ENCODE results near the gene NEK6.
A peak's percentile ranks its signal among the peaks of the same experiment; 100 is the strongest.

NEK6 gene

DNA sequence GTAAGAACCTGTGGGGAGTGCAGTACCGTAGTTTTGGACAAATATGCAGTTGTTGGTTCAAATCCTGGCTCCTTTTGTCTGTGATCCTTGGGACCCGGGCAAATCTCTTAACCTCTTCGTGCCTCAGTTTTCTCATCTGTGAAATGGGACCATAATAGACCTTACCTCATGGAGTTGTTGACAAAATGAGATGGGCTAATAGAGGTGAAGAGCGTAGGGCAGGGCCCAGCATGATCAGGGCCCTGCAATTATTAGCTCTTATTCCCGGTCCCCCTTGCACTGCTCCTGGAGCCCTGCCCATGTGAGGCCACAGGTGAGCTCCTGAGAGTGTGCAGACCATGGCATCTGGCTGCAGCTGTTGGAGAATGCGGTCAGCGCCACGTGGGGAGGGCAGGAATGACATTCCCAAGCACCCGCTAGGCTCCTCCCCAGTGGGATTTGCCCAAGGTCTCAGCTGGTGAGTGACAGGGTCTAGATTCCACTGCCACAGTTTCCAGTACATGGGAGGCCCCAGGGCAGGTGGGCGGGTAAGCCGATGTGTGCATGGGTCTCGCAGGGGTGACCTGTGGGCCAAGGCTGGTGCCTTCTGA is 41.0 kb downstream of the NEK6 start:
- Histone ChIP-seq H3K9ac (ENCODE audit: low read length) (no peak overlapping the region), H3K4me2 (ENCODE audit: low read length, poor library complexity, severe bottlenecking) (no peak overlapping the region), H3K36me3 (ENCODE audit: control insufficient read depth in 1 of 2, insufficient read depth in 2 of 2, low read depth in 1 of 2, low read length in 2 of 2) (peaks cover 54 to 59% of the 10 kb centered on the region in 2 experiments), H4K8ac (ENCODE audit: low read length) (peak overlapping the region; percentile 73), H3K27me3 (ENCODE audit: control insufficient read depth in 1 of 2, insufficient read depth in 1 of 2, low read length in 2 of 2) (no peaks in the 10 kb centered on the region), H3K4me1 (ENCODE audit: control insufficient read depth, insufficient read depth, low read depth, low read length) (peaks cover 75% of the 10 kb centered on the region), H3K4me3 (ENCODE audit: insufficient read depth in 1 of 2, low read depth in 1 of 2, low read length in 2 of 2) (no peak overlapping the region), H3K27ac (ENCODE audit: low read length, poor library complexity, severe bottlenecking) (peak overlapping the region; percentile 92), H3K4ac (ENCODE audit: low read depth in 1 of 2, low read length in 2 of 2) (peak overlapping the region in 1 of 2 experiments; percentile 34), H2AK5ac (ENCODE audit: low read length, severe bottlenecking) (peak overlapping the region; percentile 89), H3K18ac (ENCODE audit: low read depth in 1 of 2, low read length in 2 of 2) (peak overlapping the region; percentile 40 to 44), H2BK5ac (ENCODE audit: low read depth, low read length, poor library complexity, severe bottlenecking) (no peak overlapping the region), H2AFZ (ENCODE audit: low read depth, low read length) (no peak overlapping the region), H2BK12ac (ENCODE audit: low read length in 2 of 2) (peak overlapping the region; percentile 42 to 51), H4K91ac (ENCODE audit: low read length) (peak overlapping the region; percentile 67), H3K9me3 (ENCODE audit: control insufficient read depth, low read length) (no peaks in the 10 kb centered on the region), H3K14ac (ENCODE audit: low read length in 2 of 2) (peak overlapping the region in 1 of 2 experiments; percentile 39), H3K23ac (ENCODE audit: low read length in 2 of 2) (no peak overlapping the region), H2BK15ac (ENCODE audit: low read depth, poor library complexity, severe bottlenecking) (no peak overlapping the region), H3K79me1 (replicated peaks; ENCODE audit: low read length, poor library complexity, severe bottlenecking) (peaks cover 13% of the 10 kb centered on the region), H2BK120ac (ENCODE audit: low read depth, low read length) (peak overlapping the region; percentile 55)
- WGBS: 86% methylated on average over 12 of the region's 12 CpGs
- DNase-seq: peak; percentile 71

DNA sequence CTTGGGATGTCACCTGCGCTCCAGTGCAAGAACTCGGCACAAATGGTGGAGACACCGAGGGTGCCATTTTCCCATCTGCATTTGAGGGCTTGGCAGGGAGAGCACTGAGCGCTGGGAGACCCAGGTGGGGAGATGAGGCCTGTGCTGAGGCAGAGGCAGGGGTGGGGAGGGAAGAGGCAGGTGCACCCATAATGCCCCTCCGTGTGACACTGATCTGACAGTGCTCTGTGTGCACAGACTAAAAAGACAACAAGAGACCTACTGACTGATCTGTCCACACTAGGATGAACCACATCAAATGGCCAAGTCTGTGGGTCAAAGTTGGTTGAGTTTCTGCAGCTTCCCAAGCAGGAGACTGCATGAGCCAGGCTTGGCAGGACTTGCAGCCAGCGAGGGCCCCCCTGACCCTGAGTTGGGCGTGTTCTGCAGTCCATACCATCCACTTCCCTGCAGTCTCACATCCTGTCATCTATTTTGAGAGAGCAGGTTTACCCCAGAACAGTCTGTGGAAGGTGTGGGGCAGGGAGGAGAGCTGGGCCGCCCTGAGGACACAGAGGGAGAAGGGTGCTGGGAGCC is 41.9 kb downstream of the NEK6 start:
- H3K36me3 ChIP-seq (ENCODE audit: control insufficient read depth in 1 of 2, insufficient read depth in 2 of 2, low read depth in 1 of 2, low read length in 2 of 2): peaks cover 58 to 59% of the 10 kb centered on the region in 2 experiments
- H2BK15ac ChIP-seq (ENCODE audit: low read depth, poor library complexity, severe bottlenecking): no peak overlapping the region
- H3K4me2 ChIP-seq (ENCODE audit: low read length, poor library complexity, severe bottlenecking): no peak overlapping the region
- no peaks in the 10 kb centered on the region for H3K27me3 ChIP-seq (ENCODE audit: control insufficient read depth in 1 of 2, insufficient read depth in 1 of 2, low read length in 2 of 2)
- H3K4me3 ChIP-seq (ENCODE audit: insufficient read depth in 1 of 2, low read depth in 1 of 2, low read length in 2 of 2): no peak overlapping the region
- H4K91ac ChIP-seq (ENCODE audit: low read length): peak overlapping the region; percentile 55
- peaks cover 69% of the 10 kb centered on the region for H3K4me1 ChIP-seq (ENCODE audit: control insufficient read depth, insufficient read depth, low read depth, low read length)
- H3K23ac ChIP-seq (ENCODE audit: low read length in 2 of 2): no peak overlapping the region
- no peak for DNase-seq
- H4K8ac ChIP-seq (ENCODE audit: low read length): no peak overlapping the region
- H2AK5ac ChIP-seq (ENCODE audit: low read length, severe bottlenecking): peak overlapping the region; percentile 25
- no peaks in the 10 kb centered on the region for H3K9me3 ChIP-seq (ENCODE audit: control insufficient read depth, low read length)
- H2BK5ac ChIP-seq (ENCODE audit: low read depth, low read length, poor library complexity, severe bottlenecking): no peak overlapping the region
- peaks cover 18% of the 10 kb centered on the region for H3K79me1 ChIP-seq (replicated peaks; ENCODE audit: low read length, poor library complexity, severe bottlenecking)
- no peak overlapping the region for H3K9ac ChIP-seq (ENCODE audit: low read length)
- H3K18ac ChIP-seq (ENCODE audit: low read depth in 1 of 2, low read length in 2 of 2): peak overlapping the region in 1 of 2 experiments; percentile 64
- 89% methylated on average over 6 of the region's 8 CpGs for WGBS
- peak overlapping the region in 1 of 2 experiments; percentile 59 for H3K14ac ChIP-seq (ENCODE audit: low read length in 2 of 2)
- H3K4ac ChIP-seq (ENCODE audit: low read depth in 1 of 2, low read length in 2 of 2): peak overlapping the region; percentile 21 to 55
- H2BK12ac ChIP-seq (ENCODE audit: low read length in 2 of 2): peak overlapping the region; percentile 41 to 72
- no peak overlapping the region for H2AFZ ChIP-seq (ENCODE audit: low read depth, low read length)
- no peak overlapping the region for H2BK120ac ChIP-seq (ENCODE audit: low read depth, low read length)
- H3K27ac ChIP-seq (ENCODE audit: low read length, poor library complexity, severe bottlenecking): peak overlapping the region; percentile 48

DNA sequence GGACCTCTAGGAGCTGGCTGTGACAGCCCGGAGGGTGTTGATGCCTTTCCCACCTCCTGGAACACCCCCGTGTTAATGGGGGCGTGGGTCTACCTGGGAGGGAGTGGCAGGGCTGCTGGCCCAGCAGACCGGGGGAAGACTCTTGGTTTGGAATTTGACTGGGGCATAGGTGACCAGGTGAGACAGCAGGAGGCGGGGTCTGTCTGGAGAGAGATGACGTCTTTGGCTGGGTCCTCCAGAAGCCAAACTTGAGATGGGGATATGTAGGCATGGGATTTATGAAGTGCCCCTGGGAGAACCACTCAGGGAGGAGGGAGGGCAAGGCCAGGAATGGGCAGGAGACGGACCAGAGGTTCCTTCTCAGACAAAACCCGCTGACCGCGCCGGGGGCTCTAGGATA is 42.6 kb downstream of the NEK6 start:
- H2AK5ac ChIP-seq (ENCODE audit: low read length, severe bottlenecking): peak overlapping the region; percentile 25
- H3K14ac ChIP-seq (ENCODE audit: low read length in 2 of 2): no peak overlapping the region
- no peak overlapping the region for H3K23ac ChIP-seq (ENCODE audit: low read length in 2 of 2)
- H3K36me3 ChIP-seq (ENCODE audit: control insufficient read depth in 1 of 2, insufficient read depth in 2 of 2, low read depth in 1 of 2, low read length in 2 of 2): peaks cover 52 to 58% of the 10 kb centered on the region in 2 experiments
- DNase-seq: no peak
- H3K27ac ChIP-seq (ENCODE audit: low read length, poor library complexity, severe bottlenecking): peak overlapping the region; percentile 17
- no peak overlapping the region for H2BK5ac ChIP-seq (ENCODE audit: low read depth, low read length, poor library complexity, severe bottlenecking)
- H2BK12ac ChIP-seq (ENCODE audit: low read length in 2 of 2): peak overlapping the region in 1 of 2 experiments; percentile 30
- no peaks in the 10 kb centered on the region for H3K9me3 ChIP-seq (ENCODE audit: control insufficient read depth, low read length)
- no peak overlapping the region for H2BK120ac ChIP-seq (ENCODE audit: low read depth, low read length)
- 88% methylated on average over 11 of the region's 11 CpGs for WGBS
- H3K27me3 ChIP-seq (ENCODE audit: control insufficient read depth in 1 of 2, insufficient read depth in 1 of 2, low read length in 2 of 2): no peaks in the 10 kb centered on the region
- no peak overlapping the region for H3K4me3 ChIP-seq (ENCODE audit: insufficient read depth in 1 of 2, low read depth in 1 of 2, low read length in 2 of 2)
- no peak overlapping the region for H3K9ac ChIP-seq (ENCODE audit: low read length)
- H2BK15ac ChIP-seq (ENCODE audit: low read depth, poor library complexity, severe bottlenecking): peak overlapping the region; percentile 38
- H3K4me2 ChIP-seq (ENCODE audit: low read length, poor library complexity, severe bottlenecking): no peak overlapping the region
- peak overlapping the region; percentile 55 for H4K8ac ChIP-seq (ENCODE audit: low read length)
- no peak overlapping the region for H2AFZ ChIP-seq (ENCODE audit: low read depth, low read length)
- peaks cover 62% of the 10 kb centered on the region for H3K4me1 ChIP-seq (ENCODE audit: control insufficient read depth, insufficient read depth, low read depth, low read length)
- H3K79me1 ChIP-seq (replicated peaks; ENCODE audit: low read length, poor library complexity, severe bottlenecking): peaks cover 20% of the 10 kb centered on the region
- peak overlapping the region; percentile 66 for H4K91ac ChIP-seq (ENCODE audit: low read length)
- peak overlapping the region in 1 of 2 experiments; percentile 64 for H3K18ac ChIP-seq (ENCODE audit: low read depth in 1 of 2, low read length in 2 of 2)
- peak overlapping the region in 1 of 2 experiments; percentile 43 for H3K4ac ChIP-seq (ENCODE audit: low read depth in 1 of 2, low read length in 2 of 2)

DNA sequence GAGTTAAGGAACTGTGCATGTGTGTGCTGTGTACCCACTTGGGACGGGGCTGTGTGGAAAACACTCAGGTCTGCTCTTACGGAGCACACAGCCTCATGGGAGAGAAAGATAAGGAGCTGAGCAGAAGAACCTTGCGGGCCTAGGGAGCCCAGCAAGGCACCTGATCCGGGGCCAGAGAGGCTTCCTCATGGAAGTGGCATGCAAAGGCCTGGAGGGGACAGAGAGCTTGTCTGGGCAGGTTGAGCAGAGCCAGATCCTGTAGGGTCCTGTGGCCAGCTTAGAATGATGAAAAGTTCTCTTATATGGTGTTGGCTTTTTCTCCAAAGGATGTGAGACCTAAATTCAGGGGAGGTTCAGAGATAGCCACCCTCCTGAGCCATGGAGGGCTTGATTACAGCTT is 45.2 kb downstream of the NEK6 start:
- Histone ChIP-seq H3K23ac (ENCODE audit: low read length in 2 of 2) (no peak overlapping the region), H3K9me3 (ENCODE audit: control insufficient read depth, low read length) (no peaks in the 10 kb centered on the region), H2AK5ac (ENCODE audit: low read length, severe bottlenecking) (peak overlapping the region; percentile 55), H3K4me3 (ENCODE audit: insufficient read depth in 1 of 2, low read depth in 1 of 2, low read length in 2 of 2) (no peak overlapping the region), H3K9ac (ENCODE audit: low read length) (no peak overlapping the region), H2BK12ac (ENCODE audit: low read length in 2 of 2) (peak overlapping the region; percentile 25 to 55), H3K79me1 (replicated peaks; ENCODE audit: low read length, poor library complexity, severe bottlenecking) (peaks cover 24% of the 10 kb centered on the region), H3K4me2 (ENCODE audit: low read length, poor library complexity, severe bottlenecking) (no peak overlapping the region), H3K4me1 (ENCODE audit: control insufficient read depth, insufficient read depth, low read depth, low read length) (peaks cover 55% of the 10 kb centered on the region), H2AFZ (ENCODE audit: low read depth, low read length) (no peak overlapping the region), H3K27ac (ENCODE audit: low read length, poor library complexity, severe bottlenecking) (no peak overlapping the region), H3K36me3 (ENCODE audit: control insufficient read depth in 1 of 2, insufficient read depth in 2 of 2, low read depth in 1 of 2, low read length in 2 of 2) (peaks cover 44 to 57% of the 10 kb centered on the region in 2 experiments), H4K91ac (ENCODE audit: low read length) (no peak overlapping the region), H2BK120ac (ENCODE audit: low read depth, low read length) (no peak overlapping the region), H2BK5ac (ENCODE audit: low read depth, low read length, poor library complexity, severe bottlenecking) (no peak overlapping the region), H3K18ac (ENCODE audit: low read depth in 1 of 2, low read length in 2 of 2) (peak overlapping the region in 1 of 2 experiments; percentile 37), H4K8ac (ENCODE audit: low read length) (peak overlapping the region; percentile 32), H2BK15ac (ENCODE audit: low read depth, poor library complexity, severe bottlenecking) (no peak overlapping the region), H3K27me3 (ENCODE audit: control insufficient read depth in 1 of 2, insufficient read depth in 1 of 2, low read length in 2 of 2) (no peaks in the 10 kb centered on the region), H3K14ac (ENCODE audit: low read length in 2 of 2) (no peak overlapping the region), H3K4ac (ENCODE audit: low read depth in 1 of 2, low read length in 2 of 2) (no peak overlapping the region)
- 94% methylated on average over 4 of the region's 4 CpGs for WGBS
- no peak for DNase-seq

Measured in mesenchymal stem cell (in vitro differentiated cells and primary cell).